ENCODE results near the gene GNG4. TPM values are rescaled to one million over a fixed set of nuclear protein-coding genes. Genes with fewer than 3 reads are reported as not detected.

The GNG4 gene
- total RNA-seq, result 0.05 and 0.21 TPM in 2 replicates

GRCh38 chr1:235649368-235650163 is at the start of gene GNG4:
Gene GNG4, minus strand, starts transcription at chr1:235649784. Its CDS starts 65,946 bp downstream, at chr1:235583838.

DNA sequence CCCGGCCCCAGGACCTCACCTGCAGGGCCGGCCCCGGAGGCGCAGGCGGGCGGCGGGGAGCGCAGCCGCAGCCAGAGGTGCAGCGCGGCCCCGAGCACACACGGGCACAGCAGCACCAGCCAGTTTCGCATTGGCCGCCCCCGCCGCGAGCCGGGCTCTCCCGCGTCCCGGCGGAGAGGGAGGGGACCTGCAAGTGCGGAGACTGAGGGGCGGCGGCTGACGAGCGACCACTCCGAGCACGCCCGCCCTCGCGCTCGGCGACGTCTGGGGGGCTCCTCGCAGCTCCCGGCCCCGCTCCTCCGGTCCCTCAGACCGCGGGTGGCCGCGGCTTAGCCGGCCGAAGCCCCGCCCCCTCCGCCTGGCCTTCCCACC is 145.5 kb downstream of the GNG4 start, which contains the start of gene B3GALNT2:
TSS of gene B3GALNT2 (minus strand) at position 331 of the 372 bp plus-strand sequence. CDS start at position 131, 200 bp downstream.

Other genes with a start within 250 kb of the GNG4 start
- gene B3GALNT2, start 145.3 kb downstream of the GNG4 start, total RNA-seq, result 27.3 and 29.3 TPM in 2 replicates
- 7.6 and 9.9 TPM in 2 replicates for gene LYST, start 217.1 kb upstream of the GNG4 start, total RNA-seq

Data from airway epithelial cell (primary cell).